HG02852 (cell line): ENCODE data around the gene NAT8L.

Experiments
- ATAC-seq: cut with Tn5 transposase; IDR thresholded peaks from one replicate; pipeline ENCODE4 v1.9.1; 2021; ENCODE audit warnings: mild to moderate bottlenecking, moderate library complexity; ENCODE audit not compliant: unreplicated experiment

Gene NAT8L

DNA sequence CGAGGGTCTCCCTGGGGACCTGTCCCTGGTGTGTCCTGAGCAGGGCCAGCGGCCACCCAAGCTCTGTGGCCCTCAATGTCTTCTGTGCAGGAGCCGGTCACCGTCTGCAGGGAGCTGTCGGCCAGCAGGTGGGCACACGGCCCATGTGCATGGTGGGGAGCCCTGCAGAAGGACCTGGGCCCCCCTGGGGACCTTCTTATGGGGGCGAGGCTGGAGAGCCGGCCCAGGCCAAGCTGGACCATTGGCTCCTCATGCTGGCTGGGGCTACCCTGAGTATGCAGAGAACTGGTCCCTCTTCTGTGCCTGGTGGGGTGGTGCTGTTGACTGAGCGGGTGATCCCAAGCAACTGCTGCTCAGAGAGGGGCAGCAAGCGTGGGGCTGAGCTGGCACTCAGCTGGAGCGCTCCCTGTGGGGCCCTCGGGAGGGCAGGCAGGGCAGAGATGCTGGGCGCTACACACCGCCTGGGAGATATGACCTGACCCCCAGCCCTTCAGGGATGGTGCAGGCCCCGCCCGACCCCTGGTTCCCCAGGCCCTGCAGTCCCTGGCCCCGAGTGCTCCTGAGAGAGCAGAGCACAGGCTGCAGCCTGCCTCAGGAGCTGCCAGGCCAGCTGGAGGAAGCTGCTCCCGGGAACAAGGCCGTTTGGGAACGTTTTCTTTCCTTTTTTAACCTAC is 14.8 kb downstream of the NAT8L start:
- no peak for ATAC-seq

DNA sequence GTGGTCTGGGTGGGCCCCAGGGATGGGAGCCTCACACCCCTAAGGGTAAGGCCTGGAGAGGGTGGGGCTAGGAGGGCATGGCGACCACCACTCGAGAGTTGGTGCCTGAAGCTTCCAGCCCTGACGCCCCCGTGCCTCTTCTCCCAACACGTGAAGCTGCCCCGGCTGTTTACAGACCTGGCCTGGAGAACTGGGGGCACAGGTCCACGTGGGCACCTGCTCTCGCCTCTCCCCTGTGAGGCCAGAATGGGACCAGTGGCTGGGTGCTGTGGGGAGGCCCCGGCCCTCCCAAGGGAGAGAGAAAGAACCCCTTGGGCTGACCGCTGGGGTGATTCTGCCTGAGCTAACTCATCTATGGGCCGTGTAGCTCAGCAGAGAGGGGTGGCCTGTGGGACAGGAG is 15.5 kb downstream of the NAT8L start:
- ATAC-seq: no peak

DNA sequence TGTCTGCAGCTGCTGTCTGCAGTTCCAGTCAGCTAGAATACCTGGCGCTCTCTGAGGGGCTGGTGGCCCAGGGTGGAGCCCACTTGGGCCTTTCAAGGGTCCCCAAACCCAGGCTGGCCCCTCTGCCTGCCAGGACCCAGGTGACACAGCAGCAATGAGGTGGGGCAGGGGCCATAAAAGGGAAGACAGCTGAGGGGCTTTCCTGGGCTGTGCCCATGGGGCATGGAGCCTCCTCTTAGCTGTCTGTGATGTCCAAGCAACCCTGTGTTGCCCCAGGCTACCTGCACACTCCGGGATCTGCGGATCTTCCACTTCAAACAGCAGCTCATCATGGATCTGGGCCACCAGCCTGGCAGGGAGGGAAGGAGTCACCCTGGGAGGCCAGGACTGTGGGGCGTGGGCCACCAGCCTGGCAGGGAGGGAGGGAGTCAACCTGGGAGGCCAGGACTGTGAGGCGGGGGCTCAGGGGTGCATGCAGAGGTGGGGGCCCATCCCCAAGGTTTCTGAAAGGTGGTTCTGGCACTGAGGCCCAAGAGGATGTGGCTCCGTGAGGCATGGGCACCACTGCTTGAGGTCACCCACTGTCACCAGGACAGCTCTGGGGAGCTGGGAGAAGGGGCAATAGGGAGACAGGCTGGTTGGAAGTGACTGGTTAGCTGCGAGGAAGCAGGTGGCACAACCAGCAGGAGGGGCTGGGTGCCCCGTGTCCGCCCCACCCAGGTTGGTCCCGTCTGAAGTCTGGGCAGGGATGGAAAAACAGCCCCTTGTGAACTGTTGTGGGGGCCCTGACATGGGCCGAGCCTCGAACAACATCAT is 16.3 kb downstream of the NAT8L start:
- ATAC-seq: no peak

DNA sequence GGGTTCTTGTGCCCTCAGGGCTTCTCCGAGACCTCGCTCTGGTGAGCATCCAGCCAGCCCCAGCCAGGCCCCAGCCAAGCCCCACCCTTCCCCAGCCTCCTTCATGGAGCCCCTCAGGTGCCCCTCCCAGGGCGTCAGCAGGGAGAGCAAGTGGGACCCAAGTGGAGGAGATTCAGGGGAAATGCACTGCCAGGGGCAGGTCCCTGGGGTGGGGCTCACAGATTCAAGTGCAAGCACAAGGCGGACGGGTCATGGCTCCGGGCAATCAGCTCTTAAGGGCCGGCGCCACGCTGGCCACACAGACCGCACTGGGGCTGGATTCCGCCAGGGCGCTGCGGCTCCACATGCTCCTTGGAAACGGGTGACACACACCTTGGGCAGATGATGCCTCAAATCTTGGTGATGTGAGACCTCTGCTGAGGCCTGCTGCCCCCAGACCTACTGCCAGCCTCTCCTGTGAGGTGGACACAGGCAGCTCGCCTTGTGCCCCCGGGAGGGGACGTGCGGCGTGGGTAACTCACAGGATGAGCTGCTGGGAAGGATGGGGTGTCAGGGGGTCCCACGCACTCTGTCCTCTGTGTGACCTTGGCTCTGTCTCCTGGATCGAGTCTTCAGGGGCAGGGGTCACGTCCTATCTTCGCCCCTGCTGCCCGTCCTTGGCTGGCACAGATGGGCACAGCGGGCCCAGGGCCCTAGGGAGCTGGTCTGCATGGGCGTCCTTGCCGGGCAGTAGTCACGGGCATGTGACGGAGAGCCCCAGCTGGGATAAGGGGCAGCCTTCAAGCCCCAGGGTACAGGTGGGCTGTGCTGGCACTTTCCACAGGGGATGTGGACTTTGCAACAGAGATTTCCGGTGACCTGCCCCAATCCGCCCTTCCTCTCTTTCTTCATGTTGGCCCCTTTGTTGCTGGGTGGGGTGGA is 17.1 kb downstream of the NAT8L start:
- no peak for ATAC-seq

DNA sequence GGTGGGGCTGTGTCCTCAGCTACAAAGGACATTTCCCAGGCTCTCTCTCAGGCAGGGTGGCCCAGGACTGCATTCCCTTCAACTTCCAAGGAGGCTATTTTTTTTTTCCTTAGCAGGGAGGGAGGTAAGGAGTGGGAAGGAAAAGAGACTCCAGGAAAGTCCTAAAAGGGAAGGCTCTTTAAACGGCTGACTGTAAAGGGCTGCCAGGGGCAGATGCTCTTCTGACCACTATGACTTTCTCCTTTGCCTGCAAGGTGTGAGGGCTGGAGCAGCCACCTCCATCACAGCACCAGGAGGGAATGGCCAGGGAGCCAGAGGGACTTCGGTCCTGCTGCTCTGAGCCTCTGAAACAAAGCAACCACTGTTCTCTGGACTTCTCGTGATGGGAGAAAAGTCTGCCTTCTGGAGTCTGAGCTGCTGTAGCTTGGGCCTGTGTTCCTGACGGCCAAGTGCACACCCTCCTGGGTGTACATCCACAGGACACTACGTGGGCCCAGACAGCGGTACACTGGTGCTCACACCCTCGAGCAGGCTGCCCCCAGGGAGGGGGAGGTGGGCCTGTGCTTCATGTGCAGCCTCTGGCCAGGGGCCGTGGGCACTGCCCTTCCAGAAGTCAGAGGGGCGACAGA is 17.9 kb downstream of the NAT8L start:
- no peak for ATAC-seq

DNA sequence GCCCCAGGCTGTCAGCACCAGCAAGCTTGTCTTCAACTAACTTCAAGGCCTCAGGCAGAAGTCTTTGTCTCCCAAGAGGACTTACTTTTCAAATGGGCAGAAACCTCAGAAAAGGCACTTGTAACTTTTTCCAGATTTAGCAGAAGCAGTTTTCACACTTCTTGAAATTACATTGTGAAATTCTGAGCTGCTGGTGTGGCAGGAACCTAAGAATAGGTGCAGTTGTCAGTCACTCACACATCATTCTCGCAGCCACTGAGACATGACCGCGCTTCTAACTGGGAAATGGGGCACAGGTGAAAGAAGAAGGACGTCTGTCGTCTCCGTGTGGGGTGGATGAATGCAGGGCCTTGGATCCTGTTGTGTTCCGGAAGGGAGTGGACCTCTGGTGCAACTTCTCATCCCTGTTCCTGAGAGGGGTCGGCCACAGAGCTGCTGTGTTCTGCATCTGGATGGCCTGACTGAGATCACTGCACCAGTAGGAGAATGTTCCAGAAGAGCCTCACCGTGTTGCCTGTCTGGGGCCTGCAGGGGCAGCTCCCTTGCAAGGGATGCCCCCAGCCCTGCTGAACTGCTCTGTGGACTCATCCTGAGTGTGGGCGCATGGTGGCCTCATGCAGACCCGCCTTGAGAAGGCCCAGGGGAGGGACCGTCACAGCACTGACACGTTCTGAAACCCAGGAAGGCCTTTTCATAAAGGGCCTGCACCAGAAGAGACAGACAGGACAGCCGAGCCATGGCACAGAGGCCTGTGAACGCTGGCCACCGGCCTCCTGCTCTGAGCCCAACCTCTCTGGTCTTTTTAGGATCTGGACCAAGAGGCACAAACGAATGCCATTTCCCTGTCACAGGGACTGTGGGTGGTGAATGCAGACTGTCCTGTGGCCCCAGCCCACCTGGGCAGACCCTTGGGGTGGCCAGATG is 18.7 kb downstream of the NAT8L start:
- ATAC-seq: no peak

DNA sequence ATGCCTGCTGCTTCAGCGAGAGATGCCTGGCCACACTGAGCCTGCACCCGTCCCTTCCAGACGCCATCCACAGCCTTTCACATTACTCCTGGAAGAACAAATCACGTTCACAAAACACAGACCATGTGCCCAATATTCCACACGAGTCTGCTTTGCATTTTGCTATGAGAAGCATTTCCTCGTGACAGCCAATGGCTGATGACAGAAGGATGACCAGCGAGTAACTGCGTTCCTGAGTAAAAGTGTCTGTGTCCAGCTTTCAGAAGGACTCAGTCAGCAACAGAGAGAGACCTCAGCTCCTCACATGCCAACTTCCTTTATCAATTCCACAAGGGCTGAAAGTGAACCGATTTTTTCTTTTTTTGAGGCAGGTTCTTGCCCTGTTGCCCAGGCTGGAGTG is 19.5 kb downstream of the NAT8L start:
- ATAC-seq: no peak

DNA sequence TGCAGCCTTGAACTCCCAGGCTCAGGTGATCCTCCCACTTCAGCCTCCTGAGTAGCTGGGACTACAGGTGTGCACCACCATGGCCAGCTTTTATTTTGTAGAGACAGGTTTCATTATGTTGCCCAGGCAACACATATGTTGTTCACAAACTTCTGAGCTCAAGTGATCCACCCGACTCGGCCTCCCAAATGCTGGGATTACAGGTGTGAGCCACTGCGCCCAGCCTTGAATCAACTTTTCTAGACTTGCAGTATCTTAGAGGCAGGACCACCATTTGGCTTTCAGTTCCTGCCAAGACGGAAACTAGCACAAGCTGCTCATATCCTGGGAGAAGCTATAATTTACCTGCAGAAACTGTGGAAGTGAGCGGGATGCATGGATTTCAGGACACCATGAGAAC is 19.9 kb downstream of the NAT8L start:
- no peak for ATAC-seq

DNA sequence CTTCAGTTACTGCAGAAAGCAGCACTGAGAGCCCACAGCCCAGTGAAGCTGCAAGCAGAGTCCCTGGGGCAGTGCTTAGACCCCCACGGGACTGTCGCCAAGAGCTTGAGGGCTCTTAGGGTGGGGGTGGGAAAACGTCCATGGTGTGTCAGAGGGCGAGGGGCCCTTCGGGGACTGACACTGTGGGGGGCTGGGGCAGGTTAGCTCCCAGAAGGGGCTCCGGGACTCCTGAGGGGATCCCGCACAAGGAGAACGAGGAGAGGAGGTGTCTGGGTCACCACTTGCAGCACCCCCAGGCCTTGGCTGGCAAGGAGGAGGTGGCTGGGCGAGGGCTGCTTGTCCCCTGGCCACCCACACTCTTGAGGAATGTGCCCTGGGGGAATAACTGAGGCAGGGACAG is 20.8 kb downstream of the NAT8L start:
- ATAC-seq: no peak

DNA sequence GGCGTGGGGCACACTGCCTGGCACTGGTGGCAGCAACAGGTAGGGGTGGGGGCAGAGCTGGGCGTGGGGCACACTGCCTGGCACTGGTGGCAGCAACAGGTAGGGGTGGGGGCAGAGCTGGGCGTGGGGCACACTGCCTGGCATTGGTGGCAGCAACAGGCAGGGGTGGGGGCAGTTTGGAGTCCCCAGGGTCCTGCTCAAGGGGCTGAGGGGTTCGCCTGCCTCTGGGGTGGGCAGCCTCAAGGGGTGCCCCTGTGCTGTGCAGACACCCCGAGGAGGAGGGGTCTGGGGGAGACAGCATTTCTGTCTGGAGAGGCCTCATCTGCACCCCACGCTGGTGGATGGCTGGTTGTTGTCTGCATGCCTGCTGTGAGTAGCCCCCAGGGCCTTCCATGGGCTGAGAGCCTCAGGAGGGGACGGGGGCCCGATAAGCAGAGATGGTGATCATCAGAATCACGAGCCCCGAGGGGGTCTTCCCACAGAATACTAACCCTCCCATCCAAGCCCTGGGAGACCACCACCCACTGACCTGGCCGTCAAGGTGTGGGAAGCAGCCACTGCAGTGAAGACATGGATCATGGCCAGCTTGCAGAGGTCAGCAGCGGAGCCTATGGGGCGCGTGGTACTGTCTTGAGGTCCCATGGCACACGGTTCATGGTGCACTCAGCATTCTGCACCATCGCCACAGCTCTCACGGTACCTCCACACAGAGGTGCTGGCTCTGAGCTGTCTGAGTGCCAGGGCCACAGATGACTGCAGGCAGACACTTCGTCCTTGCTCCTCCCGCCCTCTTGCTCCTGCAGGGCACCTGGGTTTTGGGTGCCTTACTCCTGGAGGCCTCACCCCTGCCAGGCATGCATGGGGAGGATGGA is 21.5 kb downstream of the NAT8L start:
- no peak for ATAC-seq

DNA sequence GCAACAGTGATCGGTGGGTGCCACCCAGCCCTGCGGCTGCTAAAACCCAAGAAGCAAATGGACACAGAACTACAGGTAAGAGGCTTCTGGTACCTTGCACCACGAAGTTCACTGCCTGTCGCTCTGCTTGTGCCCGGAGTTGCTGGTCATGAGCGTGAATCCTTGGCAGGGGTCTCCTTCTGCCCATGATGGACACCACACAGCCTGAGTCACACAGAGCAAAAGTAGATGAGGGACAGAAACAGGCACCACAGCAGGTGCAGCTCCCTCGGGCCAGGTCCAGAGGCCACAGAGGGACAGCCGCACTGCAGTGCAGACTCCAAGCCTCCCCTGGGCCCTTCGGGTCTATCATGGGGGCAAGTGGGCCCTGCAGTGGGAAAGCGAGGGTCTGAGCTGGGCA is 22.4 kb downstream of the NAT8L start:
- ATAC-seq: no peak

DNA sequence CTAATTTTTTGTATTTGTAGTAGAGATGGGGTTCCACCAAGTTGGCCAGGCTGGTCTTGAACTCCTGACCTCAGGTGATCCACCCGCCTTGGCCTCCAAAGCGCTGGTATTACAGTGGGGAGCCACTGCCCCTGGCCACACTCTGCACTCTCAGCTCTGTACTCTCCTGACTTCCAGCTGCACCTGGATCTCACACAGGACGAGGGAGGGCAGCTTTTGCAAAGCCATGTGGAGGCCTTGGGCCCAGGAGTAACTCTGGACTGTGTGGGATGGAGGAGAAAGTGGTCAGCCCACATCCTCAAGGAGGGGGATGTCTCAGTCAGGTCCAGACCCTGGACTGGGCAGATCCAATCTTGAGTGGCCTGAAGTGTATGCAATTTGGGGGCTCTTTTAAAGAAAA is 23.0 kb downstream of the NAT8L start:
- ATAC-seq: no peak

DNA sequence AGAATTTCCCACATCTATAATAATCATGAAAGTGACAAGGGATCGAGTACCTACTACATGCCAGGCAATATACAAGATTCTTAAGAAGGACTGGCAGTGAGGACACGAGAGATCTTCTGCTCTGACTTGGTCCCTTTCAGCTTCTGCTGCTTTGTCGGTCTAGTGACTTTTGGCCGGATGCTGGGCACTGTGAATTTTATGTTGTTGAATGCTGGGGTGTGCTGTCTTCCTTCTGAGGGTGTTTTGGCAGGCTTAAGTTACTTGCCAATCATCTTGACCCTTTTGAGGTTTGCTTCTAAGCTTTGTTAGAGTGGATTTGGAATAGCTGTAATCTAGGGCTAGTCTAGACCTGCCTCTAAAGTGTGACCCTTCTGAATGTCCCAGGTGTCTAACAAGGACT is 23.5 kb downstream of the NAT8L start:
- no peak for ATAC-seq

DNA sequence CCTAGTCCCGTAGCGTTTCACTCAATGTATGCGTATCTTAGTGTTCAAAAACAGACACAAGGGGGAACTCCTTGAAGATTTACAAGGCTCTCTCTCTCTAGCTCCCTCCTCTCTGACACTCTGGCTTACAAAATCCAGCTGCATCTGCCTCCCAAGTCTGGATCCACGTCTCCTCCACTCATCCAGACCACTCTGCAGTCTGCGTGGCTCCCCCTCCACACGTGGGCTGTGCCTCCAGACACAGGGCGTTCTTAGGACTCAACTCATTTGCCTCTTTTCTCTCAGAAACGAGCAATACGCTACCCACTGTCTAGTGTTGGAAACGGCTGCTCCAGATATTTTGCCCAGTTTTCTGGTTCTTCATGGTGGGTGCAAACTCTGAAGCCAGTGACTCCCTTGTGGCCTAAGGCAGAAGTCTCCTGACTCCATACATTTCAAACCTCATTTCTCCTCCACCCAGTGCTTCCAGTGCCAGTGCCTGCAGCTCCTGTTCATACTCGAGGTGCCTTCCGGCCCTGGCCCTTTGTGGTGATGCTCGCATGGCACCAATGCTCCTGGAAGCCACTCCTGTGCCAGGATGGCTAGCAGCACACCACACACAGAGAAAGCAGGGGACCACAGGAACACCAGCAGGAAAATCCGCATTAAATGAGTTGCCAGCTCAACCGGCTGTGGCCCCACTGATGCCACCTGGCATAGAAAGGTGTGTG is 24.1 kb downstream of the NAT8L start:
- ATAC-seq: no peak

DNA sequence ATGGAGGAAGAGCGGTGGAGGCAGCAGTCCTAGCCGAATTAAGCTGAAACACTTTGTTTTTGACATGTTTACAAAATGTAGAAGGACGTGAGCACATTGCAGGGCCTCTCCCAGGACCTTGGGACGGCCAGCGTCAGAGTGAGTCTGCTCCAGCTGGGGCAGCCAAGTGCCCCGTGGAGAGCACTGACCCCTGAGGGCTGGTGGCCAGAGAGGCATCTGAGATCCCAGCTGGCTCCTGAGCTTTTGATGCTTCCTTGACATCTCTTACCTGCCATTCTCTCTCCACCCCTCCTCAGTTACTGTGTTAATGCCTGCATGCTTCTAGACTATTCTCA is 24.7 kb downstream of the NAT8L start:
- ATAC-seq: no peak

DNA sequence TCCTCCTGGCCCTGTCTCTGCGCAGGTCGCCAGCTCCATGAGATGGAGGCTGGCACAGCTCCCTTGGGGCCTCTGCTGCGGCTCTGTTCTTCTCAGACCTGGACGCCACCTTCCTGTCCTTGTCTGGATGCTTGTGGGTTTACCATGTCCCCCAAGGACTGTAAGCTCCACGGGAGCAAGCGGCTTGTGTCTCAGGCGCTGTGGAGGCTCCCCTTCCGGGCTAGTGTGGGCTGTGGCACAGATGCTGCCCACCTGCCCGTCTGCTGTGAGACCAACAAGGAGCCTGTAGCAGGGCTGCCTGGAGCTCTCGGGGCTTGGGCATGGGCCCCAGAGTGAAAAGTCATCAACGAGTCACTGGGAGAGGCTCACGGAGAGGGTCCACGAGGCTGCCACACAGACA is 25.2 kb downstream of the NAT8L start:
- ATAC-seq: no peak

DNA sequence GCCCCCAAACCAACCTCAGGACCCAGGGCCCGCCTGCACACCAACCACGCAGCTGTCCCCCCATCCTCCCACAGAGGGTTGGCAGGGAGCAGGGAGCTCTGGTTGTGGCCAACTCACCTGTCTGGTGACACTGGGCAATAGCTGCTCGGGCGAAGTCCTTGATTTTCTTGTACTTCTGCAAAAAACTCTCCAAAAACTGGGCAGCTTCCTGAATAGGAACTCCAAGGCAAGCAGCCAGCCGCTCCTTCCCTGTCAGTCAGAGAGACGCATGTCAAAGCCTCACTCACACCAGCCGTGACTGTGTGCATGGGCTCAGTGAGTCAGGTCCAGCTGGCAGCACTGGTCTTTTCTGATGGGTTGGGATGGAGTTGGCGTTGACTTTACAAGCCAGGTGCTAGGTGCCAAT is 26.4 kb downstream of the NAT8L start:
- ATAC-seq: no peak

DNA sequence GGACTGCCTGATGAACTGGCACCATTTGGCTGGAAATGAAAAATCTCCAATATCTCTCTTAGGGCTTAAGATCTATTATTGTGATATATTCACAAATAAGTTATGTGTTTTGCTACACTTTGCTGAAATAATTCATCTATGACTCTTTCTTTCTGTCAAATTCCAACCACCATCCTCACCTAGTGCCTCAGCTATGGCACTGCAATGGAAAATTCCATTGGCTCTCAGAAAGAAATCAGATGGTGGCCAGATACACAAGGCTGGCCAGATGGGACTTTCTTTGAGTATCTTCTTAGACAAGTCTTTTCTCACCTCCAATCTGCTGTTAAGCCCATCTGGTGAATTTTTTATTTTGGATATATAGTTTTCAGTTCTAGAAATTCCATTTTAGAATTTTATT is 28.0 kb downstream of the NAT8L start:
- no peak for ATAC-seq

DNA sequence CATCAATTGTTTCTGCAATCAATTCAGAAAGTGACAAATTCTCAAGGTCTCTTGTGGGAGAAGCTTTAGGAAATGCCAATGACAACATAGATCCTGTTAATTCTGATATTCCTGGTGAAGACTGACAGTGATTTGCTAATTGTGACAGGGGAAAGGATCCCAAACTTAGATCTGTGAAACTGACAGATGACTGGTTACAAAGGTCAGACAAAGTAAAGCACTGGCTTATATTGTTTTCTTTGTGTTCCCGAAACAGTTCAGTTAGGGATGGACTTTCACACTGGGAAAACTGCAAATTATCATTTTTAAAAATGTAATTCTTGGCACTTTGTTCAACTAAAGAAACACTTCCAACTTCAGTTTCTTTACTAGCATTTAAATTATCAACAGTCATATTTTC is 30.1 kb downstream of the NAT8L start:
- no peak for ATAC-seq
